Activated T-cell treated with anti-CD3 and anti-CD28 coated beads, Interleukin-2, amount 50 U/mL, for 24 hours (primary cell): ENCODE measurements around the gene GCGR.
A peak's percentile ranks its signal among the peaks of the same experiment; 100 is the strongest.
"Not testable (repeated sequence)": the region's sequence is repeated elsewhere in the genome, so short reads cannot be mapped to it uniquely, and the experiment has no call there.

ENCODE experiments used
- DNase-seq: peaks from one replicate; pipeline ENCODE4 v3.0.0-alpha.2; 2020
- H3K27ac Mint-ChIP-seq: 2 replicates; pipeline ENCODE4 v1.8.0; 2020; ENCODE audit warnings: mild to moderate bottlenecking, mixed read lengths
- H3K27me3 Mint-ChIP-seq: 2 replicates; pipeline ENCODE4 v1.8.0; 2020; ENCODE audit warnings: mixed read lengths
- H3K36me3 Mint-ChIP-seq: 2 replicates; pipeline ENCODE4 v1.8.0; 2020; ENCODE audit warnings: low read depth, mixed read lengths
- H3K4me1 Mint-ChIP-seq: 2 replicates; pipeline ENCODE4 v1.8.0; 2020; ENCODE audit warnings: low read depth, mixed read lengths
- H3K4me3 Mint-ChIP-seq: 2 replicates; pipeline ENCODE4 v1.8.0; 2020; ENCODE audit warnings: mild to moderate bottlenecking, moderate library complexity, mixed read lengths
- H3K9me3 Mint-ChIP-seq: 2 replicates; pipeline ENCODE4 v1.8.0; 2020; ENCODE audit warnings: mixed read lengths

The GCGR gene

DNA sequence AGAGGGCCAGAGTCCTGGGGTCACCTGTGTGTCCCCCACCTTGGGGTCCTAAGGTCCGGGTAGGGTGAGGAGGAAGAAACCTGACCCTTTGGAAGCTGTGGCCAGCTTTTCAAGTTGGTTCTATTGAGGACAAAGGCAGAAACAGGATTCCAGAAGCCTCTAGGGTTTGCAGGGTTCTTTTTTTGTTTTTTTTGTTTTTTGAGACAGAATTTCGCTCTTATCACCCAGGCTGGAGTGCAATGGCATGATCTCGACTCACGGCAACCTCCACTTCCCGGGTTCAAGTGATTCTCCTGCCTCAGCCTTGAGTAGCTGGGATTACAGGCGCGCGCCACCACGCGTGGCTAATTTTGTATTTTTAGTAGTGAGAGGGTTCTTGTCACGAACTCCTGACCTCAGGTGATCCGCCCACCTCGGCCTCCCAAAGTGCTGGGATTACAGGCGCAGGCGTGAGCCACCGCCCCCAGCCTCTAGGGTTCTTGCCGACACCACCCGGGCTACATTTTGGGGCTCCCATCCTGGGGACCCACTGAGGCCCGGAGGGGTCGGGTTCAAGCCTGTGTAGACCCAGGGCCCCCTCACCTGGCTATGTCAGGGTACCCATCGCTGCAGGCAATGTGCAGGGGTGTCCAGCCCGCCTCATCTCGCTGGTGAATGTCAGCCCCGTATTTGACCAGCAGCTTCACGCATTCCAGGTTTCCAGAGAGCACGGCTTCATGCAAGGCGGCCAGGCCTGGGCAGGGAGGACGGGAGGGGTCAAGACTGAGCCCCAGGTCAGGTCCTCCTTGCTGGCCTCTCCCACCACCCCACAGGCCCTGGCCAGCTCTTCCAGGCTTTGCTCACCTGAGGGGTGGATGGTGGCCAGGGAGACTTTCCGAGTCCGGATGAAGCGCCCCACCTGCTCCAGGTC, 30.2 kb downstream of the GCGR start:
- peaks cover 30% of the 10 kb centered on the region for H3K4me1 Mint-ChIP-seq
- no peaks in the 10 kb centered on the region for H3K27me3 Mint-ChIP-seq
- no peaks in the 10 kb centered on the region for H3K9me3 Mint-ChIP-seq
- no peak for DNase-seq
- H3K36me3 Mint-ChIP-seq, result peaks cover 30% of the 10 kb centered on the region
- peak overlapping the region; percentile 88 for H3K4me3 Mint-ChIP-seq
- H3K27ac Mint-ChIP-seq, result peak overlapping the region; percentile 94

DNA sequence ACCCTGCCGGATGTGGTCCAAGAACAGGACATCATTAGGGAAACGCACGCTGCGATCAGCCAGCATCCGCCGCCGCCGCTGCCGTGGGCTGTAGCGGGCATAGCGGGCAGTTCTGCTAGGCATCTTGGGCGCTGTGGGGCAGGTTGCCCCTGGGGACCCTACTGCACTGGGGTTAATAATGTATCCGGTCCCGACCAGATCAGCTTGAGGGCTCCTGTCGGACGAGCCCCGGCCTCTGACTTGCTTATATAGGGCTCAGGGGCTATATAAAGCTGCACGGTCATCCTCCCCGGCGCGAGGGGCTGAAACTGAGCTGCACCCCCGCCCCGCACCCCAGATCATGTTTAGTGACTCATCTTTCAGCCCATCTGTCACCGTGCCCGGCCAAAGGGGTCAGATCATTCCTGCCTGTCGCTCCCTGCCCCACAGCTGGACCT, 30.9 kb downstream of the GCGR start, which contains the start of gene PPP1R27:
PPP1R27 (minus strand) TSS at position 220 of the 437 bp plus-strand sequence; CDS start at position 123, 97 bp downstream.
- no peaks in the 10 kb centered on the region for H3K27me3 Mint-ChIP-seq
- peaks cover 25% of the 10 kb centered on the region for H3K36me3 Mint-ChIP-seq
- peak within 1 kb of the TSS; percentile 88 for H3K4me3 Mint-ChIP-seq
- H3K27ac Mint-ChIP-seq, result peak within 1 kb of the TSS; percentile 94
- H3K9me3 Mint-ChIP-seq, result no peaks in the 10 kb centered on the region
- DNase-seq, result no peak
- H3K4me1 Mint-ChIP-seq, result peaks cover 24% of the 10 kb centered on the region

DNA sequence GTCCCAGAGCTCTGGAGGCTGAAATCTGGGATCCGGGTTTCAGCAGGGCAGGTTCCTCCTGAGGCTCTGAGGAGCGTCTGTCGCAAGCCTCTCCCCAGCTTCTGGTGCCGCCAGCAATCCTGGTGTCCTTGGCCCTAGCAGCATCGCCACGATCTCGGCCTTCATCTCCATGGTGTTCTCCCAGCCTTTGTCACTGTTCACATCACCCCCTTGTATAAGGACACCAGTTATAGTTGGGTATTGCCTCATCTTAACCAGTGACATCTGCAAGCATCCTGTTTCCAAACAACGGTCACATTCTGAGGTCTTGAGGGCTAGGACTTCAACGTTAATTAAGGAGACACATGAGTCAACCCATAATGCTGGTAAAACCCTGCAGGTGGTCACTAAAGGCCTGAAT, 33.7 kb downstream of the GCGR start:
- H3K4me3 Mint-ChIP-seq, result no peak overlapping the region
- peaks cover 4% of the 10 kb centered on the region for H3K4me1 Mint-ChIP-seq
- peaks cover 20% of the 10 kb centered on the region for H3K36me3 Mint-ChIP-seq
- H3K9me3 Mint-ChIP-seq, result no peaks in the 10 kb centered on the region
- H3K27me3 Mint-ChIP-seq, result no peaks in the 10 kb centered on the region
- no peak for DNase-seq
- H3K27ac Mint-ChIP-seq, result no peak overlapping the region

DNA sequence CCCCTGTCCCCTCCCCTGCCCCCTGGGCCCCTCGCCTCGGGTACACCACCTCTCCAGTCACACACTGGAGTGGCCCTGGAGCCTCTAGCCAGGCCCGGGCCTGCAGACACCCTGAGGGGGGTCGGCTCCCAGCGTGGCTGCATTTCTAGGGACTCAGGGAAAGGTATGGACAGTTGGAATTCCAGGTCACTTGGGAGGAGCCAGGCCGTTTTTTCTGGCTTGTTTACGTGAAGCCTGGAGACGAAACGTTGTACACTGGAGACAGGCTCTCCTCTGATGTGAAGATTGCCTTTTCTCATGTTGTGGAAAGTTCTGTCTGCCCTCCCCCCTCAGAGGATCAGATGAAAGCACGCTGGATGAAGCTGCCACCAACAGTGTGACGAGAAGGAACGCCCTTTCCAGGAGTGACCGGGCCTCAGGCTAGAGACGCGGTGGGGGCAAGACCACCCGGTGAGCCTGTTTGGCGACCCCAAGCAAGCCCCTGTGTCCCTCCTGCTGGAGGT, 34.9 kb downstream of the GCGR start:
- Mint-ChIP-seq H3K9me3 (no peaks in the 10 kb centered on the region), H3K4me3 (no peak overlapping the region), H3K36me3 (peaks cover 29% of the 10 kb centered on the region), H3K27ac (no peak overlapping the region), H3K4me1 (peaks cover 2% of the 10 kb centered on the region), H3K27me3 (no peaks in the 10 kb centered on the region)
- DNase-seq, result no peak

DNA sequence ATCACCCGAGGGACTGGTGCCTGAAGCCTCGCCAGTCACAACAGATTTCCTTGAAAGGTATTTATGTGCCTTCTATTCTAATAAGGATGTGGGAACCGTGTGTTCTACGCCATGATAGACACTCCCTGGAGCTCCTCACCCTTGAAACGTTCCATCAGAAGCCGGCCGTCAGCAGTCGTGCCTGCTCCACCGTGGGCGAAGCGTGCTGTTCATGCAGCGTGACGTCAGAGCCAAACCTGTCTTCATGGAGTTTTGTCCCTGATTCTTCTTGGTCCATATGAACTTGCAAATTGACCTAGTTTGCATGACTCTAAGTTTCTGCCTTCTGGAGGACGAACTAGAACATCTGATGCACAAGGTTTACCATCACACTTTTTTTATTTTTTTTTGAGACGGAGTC, 35.4 kb downstream of the GCGR start:
- Mint-ChIP-seq H3K27me3 (no peaks in the 10 kb centered on the region), H3K9me3 (no peaks in the 10 kb centered on the region), H3K27ac (no peak overlapping the region), H3K4me3 (no peak overlapping the region), H3K36me3 (peaks cover 32% of the 10 kb centered on the region), H3K4me1 (no peaks in the 10 kb centered on the region)
- DNase-seq, result no peak

DNA sequence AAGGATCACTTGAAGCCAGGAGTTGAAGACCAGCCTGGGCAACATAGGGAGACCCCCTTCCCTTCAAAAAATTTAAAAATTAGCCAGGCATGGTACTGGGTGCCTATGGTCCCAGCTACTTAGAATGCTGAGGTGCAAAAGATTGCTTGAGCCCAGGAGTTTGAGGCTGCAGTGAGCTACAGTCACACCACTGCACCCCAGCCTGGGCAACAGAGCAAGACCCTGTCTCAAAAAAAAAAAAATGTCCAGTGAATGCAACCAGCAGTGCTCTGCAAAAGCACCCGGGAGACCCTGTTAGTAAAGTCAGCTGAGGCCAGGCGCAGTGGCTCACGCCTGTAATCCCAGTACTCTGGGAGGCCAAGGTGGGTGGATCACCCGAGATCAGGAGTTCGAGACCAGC, 36.1 kb downstream of the GCGR start:
- not testable (repeated sequence) for H3K4me3 Mint-ChIP-seq, H3K27me3 Mint-ChIP-seq, H3K4me1 Mint-ChIP-seq

DNA sequence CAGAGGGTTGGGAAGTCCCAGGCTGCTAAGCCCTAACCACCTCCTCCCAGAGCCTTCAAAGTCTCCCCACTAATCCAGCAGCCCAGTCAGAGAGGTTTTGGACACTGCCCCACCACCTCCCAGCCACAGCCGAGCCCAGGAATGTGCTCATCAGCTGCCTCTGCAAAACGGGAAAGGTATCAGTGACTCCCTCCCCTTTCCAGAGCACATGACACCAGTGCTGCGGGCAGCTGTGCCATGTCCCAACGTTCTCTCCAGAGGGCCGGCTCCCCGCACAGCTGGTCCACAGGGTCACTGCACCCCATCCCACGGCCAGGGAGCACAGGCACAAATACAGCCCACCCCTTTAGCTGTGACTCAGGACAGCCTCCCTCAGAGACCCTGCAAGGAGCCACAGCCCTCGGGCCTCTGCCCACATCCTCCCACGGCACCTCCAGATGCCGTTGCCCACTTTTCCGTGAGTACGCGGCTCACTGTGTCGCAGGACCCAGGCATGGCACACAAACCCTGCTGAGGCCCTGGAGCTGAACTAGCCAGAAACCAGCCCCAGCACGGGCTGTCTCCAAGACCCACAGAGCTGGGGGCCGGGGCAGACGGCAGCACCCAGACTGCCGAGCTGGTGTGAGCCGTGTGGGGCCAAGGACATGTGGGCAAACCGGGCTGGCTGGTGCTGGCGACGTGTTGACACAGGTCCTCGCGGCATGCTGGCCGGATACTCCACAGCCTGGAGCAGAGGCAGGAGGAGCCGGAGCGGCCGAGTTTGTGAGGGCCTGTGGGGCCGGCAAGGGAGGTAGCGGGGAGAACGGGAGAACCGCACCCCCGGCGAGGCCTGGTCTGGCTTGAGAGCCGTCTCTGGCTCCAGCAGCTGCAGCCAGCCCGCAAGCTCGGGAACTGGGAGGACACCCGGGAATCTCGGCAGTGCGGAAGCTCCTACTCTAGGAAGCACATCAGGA, 37.2 kb downstream of the GCGR start:
- Mint-ChIP-seq H3K27me3 (no peaks in the 10 kb centered on the region), H3K4me1 (no peaks in the 10 kb centered on the region), H3K36me3 (peaks cover 44% of the 10 kb centered on the region), H3K4me3 (no peak overlapping the region), H3K27ac (no peak overlapping the region), H3K9me3 (no peaks in the 10 kb centered on the region)
- DNase-seq, result no peak

More for the DNA sequence above, 36.1 kb downstream of the GCGR start:
- H3K27ac Mint-ChIP-seq, H3K9me3 Mint-ChIP-seq, DNase-seq: not testable (repeated sequence)
- H3K36me3 Mint-ChIP-seq, result peaks cover 37% of the 10 kb centered on the region

DNA sequence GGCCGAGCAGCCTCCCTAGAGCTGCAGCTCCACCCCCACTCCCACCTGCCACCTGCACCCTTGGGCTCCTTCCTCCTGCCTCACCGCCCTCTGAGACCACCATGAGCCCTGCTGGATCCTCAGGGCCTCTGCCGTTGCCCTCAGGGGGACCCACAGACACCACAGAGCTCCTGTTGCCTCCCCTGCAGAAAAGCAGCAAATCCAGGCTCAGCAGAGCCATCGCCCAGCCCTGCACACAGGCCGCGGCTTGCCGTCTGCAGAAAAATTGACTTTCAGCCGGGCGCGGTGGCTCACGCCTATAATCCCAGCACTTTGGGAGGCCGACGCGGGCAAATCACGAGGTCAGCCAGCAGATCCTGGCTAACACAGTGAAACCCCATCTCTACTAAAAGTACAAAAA, 37.9 kb downstream of the GCGR start:
- H3K27me3 Mint-ChIP-seq, result no peaks in the 10 kb centered on the region
- no peak overlapping the region for H3K4me3 Mint-ChIP-seq
- H3K27ac Mint-ChIP-seq, result no peak overlapping the region
- no peaks in the 10 kb centered on the region for H3K4me1 Mint-ChIP-seq
- DNase-seq, result no peak
- H3K36me3 Mint-ChIP-seq, result peaks cover 51% of the 10 kb centered on the region
- no peaks in the 10 kb centered on the region for H3K9me3 Mint-ChIP-seq

DNA sequence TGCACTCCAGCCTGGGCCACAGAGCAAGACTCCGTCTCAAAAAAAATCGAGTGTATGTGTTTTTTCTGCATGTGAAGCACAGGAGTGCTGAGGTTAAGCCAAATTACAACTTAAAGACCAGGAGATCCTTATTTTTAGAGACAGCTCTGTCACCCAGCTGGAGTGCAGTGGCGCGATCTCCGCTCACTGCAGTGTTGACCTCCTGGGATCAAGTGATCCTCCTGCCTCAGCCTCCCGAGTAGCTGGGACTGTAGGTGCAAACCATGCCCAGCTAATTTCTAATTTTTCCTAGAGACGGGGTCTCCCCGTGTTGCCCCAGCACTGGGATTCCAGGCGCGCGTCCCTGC, 38.4 kb downstream of the GCGR start:
- H3K36me3 Mint-ChIP-seq, result peaks cover 56% of the 10 kb centered on the region
- no peaks in the 10 kb centered on the region for H3K9me3 Mint-ChIP-seq
- H3K4me3 Mint-ChIP-seq, result peak overlapping the region; percentile 6

DNA sequence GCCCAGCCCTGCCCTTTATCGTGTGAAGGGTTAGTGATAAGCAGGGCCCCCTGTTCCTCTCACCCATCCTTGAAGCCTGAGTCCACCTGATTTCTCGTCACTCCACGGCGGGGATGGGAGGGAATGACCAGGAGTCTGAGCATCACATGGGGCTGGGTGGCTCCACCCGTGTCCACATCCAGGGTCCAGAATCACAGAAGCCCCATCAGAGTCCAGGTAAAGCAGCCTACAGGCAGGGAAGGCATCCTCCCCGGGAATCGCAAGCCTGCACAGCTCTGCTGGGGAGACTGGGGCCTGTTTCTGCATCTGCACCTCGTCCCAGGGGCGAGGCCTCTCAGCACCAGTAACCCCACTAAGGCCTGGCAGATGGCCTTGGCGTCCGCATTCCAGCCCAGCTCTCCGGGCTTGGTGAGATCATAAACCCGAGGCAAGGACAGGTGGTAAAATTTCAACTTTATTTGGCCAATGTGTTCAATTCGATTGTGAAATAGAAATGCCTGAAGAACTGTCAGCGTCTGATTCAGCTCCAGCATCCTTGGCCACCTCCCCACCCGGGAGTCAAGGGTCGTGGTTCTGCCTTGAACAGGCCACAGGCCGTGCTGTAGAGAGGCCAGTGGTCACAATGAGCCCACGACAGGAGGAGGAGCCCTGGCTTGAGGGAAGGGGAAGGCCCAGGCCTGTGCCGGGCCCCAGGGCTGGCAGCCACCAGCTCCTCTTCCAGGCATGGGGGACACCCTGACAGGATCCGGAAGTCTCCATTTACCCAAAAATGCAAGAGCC, 39.0 kb downstream of the GCGR start:
- Mint-ChIP-seq H3K9me3 (no peaks in the 10 kb centered on the region), H3K36me3 (peaks cover 62% of the 10 kb centered on the region), H3K27ac (no peak overlapping the region), H3K27me3 (no peaks in the 10 kb centered on the region), H3K4me3 (peak overlapping the region; percentile 6), H3K4me1 (no peaks in the 10 kb centered on the region)
- DNase-seq, result no peak

More for the DNA sequence above, 38.4 kb downstream of the GCGR start:
- no peak for DNase-seq
- H3K4me1 Mint-ChIP-seq, result no peaks in the 10 kb centered on the region
- no peaks in the 10 kb centered on the region for H3K27me3 Mint-ChIP-seq
- H3K27ac Mint-ChIP-seq, result no peak overlapping the region

DNA sequence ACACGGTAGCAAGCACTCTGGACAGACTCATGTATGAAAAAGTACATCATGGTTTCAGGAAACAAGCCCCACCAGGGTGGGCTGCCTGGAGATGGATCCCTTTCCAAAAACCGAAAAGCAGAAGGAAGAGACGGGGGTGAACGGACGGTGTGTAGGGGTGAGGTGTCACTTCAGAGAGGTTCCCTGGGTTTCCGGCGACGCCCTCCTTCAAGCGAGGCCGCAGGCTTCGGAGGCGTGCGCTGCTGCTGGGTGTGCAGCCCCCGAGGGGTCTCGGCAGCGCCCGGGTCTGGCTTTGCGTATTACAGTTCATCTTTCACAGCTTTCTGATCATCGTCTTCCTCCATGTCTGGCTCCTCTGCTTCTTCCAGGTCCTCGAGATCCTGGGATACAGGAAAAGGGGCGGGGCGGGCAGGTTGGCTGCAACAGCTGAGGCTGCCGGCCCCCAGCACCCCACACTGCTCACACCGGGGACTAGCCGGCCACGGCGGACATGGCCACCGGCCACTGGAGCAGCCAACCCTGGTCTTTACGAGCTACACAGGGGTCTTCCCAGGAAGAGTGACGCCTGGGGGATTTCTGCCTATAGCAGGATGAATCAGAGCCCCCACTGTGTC, 39.9 kb downstream of the GCGR start:
- Mint-ChIP-seq H3K36me3 (peaks cover 66% of the 10 kb centered on the region), H3K9me3 (no peaks in the 10 kb centered on the region), H3K27ac (no peak overlapping the region), H3K4me1 (no peaks in the 10 kb centered on the region), H3K4me3 (no peak overlapping the region), H3K27me3 (no peaks in the 10 kb centered on the region)
- DNase-seq, result no peak

DNA sequence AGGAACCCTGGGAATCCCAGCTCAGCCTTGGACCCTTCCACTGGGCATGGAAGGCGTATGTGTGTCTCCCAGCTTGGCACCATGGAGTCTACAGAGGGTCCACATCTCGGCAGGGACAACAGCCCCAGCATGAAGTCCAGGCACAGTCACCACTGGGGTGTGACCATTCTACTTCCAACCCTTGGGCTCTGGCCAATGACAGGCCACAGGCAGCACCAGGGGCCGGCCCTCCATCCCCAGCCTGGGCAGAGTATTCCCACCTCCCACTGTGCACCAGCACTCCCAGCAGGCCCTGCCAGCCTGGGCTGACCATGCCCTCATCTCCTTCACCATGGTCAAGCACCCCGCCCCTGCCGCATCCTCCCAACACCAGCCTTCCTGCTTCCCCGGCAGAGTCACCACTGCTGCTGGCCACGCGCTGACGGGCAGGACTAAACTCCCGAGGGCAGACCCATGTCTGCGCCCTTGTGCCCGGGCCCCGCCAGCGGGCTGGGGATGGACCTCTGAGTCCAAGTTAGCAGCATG, 40.4 kb downstream of the GCGR start:
- Mint-ChIP-seq H3K36me3 (peaks cover 70% of the 10 kb centered on the region), H3K27me3 (no peaks in the 10 kb centered on the region), H3K9me3 (no peaks in the 10 kb centered on the region), H3K4me3 (no peak overlapping the region), H3K27ac (no peak overlapping the region), H3K4me1 (no peaks in the 10 kb centered on the region)
- DNase-seq, result no peak

DNA sequence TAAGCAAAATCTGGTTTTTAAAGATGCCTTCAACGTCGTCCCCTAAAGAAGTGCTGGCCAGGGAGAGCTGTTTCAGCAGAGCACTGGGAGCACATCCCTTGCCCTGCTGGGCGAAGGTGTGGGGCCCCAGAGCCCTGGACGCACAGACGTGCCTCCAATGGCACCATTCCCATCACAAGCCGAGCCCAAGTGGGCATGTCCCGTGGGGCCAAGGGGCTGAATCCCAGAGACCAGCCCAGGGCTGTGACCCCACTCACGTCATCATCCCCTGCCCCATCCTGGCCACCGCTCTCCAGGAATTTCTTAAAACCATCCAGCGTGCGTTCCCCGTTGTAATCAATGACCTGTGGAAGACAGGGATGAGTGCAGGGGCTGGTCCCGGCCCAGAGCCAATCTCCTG, 40.9 kb downstream of the GCGR start:
- H3K4me3 Mint-ChIP-seq, result no peak overlapping the region
- no peaks in the 10 kb centered on the region for H3K9me3 Mint-ChIP-seq
- no peak overlapping the region for H3K27ac Mint-ChIP-seq
- DNase-seq, result no peak
- H3K27me3 Mint-ChIP-seq, result no peaks in the 10 kb centered on the region
- H3K36me3 Mint-ChIP-seq, result peaks cover 73% of the 10 kb centered on the region
- H3K4me1 Mint-ChIP-seq, result no peaks in the 10 kb centered on the region
